AG10803 (cell line): ENCODE data around the gene UVRAG.
A peak's percentile ranks its signal among the peaks of the same experiment; 100 is the strongest.

Experiments used
- DNase-seq: peaks from one replicate; pipeline ENCODE4 v3.0.0; 2010; ENCODE audit warnings: low read depth
- H3K4me3 ChIP-seq: 2 replicates; pipeline ENCODE4 v1.5.1; 2011; ENCODE audit warnings: mild to moderate bottlenecking, low read length, control low read depth
- TF ChIP-seq, protein P1 (sequence below): conservative IDR thresholded peaks from 2 replicates; pipeline ENCODE4 v1.5.1; 2011; ENCODE audit warnings: mild to moderate bottlenecking, low read length, control low read depth, inconsistent platforms

Gene UVRAG

GRCh38 chr11:76181371-76181770, 366.4 kb downstream of the UVRAG start:
- no peak overlapping the region for H3K4me3 ChIP-seq
- TF ChIP-seq, protein P1, sequence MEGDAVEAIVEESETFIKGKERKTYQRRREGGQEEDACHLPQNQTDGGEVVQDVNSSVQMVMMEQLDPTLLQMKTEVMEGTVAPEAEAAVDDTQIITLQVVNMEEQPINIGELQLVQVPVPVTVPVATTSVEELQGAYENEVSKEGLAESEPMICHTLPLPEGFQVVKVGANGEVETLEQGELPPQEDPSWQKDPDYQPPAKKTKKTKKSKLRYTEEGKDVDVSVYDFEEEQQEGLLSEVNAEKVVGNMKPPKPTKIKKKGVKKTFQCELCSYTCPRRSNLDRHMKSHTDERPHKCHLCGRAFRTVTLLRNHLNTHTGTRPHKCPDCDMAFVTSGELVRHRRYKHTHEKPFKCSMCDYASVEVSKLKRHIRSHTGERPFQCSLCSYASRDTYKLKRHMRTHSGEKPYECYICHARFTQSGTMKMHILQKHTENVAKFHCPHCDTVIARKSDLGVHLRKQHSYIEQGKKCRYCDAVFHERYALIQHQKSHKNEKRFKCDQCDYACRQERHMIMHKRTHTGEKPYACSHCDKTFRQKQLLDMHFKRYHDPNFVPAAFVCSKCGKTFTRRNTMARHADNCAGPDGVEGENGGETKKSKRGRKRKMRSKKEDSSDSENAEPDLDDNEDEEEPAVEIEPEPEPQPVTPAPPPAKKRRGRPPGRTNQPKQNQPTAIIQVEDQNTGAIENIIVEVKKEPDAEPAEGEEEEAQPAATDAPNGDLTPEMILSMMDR, result no peak
- no peak for DNase-seq

DNA sequence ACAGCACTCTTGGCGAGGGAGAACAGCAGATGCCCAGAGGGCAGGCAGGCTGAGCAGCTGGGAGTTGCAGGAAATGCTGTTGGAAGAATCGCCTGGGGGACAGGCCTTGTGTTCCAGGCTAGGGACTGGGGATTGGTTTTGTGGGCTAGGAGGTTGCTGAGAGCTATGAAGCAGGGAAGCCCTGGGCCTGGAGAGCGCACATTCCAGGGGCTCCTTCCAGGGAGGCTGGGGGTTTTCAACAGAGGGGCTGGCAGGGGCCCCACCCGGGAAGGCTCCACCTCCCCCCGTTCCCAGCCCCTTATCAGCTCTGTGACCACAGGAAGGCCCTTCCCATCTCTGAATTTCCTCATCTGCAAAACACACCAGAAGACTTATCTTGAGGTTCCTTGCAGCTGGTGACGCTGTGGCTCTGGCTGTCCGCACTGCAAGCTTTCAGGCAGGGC, 369.6 kb downstream of the UVRAG start:
- no peak overlapping the region for H3K4me3 ChIP-seq
- DNase-seq, result no peak
- TF ChIP-seq, protein P1, result no peak

- TF ChIP-seq, protein P1, result no peak
- DNase-seq, result no peak
- no peak overlapping the region for H3K4me3 ChIP-seq
These were observed 370.5 kb downstream of the UVRAG start for GRCh38 chr11:76185511-76185910.

- TF ChIP-seq, protein P1, result no peak
- H3K4me3 ChIP-seq, result no peak overlapping the region
- peak; percentile 31 for DNase-seq
These were observed 371.0 kb downstream of the UVRAG start for GRCh38 chr11:76185931-76186401.

DNA sequence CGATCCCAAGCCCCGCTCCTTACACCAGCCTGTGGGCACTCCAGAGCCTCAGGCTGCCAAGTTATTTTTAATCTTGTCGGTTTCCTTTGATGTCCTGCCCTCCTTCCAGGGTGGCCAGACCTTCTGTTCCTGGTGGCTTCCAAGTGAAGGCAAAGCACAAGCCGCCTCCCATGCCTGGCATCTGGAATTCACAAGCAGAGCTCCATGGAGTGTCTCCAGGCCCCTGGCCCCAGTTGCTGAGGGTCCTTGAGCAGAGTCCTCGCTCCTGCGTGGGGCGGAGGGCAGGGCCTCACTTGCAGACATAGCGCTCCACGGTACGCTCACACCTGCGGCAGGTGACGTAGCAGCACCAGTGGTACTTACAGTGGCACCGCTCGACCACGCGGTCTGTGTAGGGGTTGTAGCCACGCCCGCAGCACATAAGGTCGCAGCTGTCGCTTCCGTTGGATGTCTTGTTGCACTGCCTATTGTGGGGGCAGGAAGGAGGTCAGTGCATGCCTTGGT, 371.8 kb downstream of the UVRAG start:
- no peak overlapping the region for H3K4me3 ChIP-seq
- TF ChIP-seq, protein P1, result no peak
- no peak for DNase-seq

- DNase-seq, result no peak
- no peak overlapping the region for H3K4me3 ChIP-seq
- TF ChIP-seq, protein P1, result no peak
These were observed 373.9 kb downstream of the UVRAG start for GRCh38 chr11:76188873-76189272.

- DNase-seq, result no peak
- no peak overlapping the region for H3K4me3 ChIP-seq
- TF ChIP-seq, protein P1, result no peak
These were observed 374.7 kb downstream of the UVRAG start for GRCh38 chr11:76189682-76190081.
